Measurements from ENCODE around the gene SSNA1. TPM values are rescaled to one million over a fixed set of nuclear protein-coding genes. Genes with fewer than 3 reads are reported as not detected.
A peak's percentile ranks its signal among the peaks of the same experiment; 100 is the strongest.

The SSNA1 gene
- total and polyA plus RNA-seq, 9 of the 15 experiments (the other 6 are each of a cell fraction or from before 2014, with no cell fraction given), result 1.9 to 130 (median 57.1) TPM

GRCh38 chr9:137224830-137225694 lies 36.6 kb downstream of the SSNA1 start, which contains the start of gene CYSRT1:
TSS of gene CYSRT1 (plus strand) at chr9:137225174. CDS start at chr9:137225622, 448 bp downstream.
- Histone ChIP-seq H2AFZ (ENCODE audit: low read depth, low read length) (peak within 1 kb of the TSS; percentile 89), H3K27ac (ENCODE audit: extremely low read depth, low read depth, low read length) (peak within 1 kb of the TSS; percentile 83), H3K9ac (ENCODE audit: insufficient read depth in 1 of 2, low read depth in 2 of 2, low read length in 2 of 2) (peak within 1 kb of the TSS; percentile 85 to 97), H3K79me2 (ENCODE audit: control insufficient read depth, insufficient read depth, low read length) (no peaks in the 10 kb centered on the region), H3K27me3 (ENCODE audit: control insufficient read depth in 2 of 2, insufficient read depth in 2 of 2, low read length in 2 of 2) (no peaks in the 10 kb centered on the region), H3K4me1 (replicated peaks in 1 of 2; ENCODE audit: control insufficient read depth in 2 of 2, insufficient read depth in 2 of 2, low read length in 2 of 2) (peaks cover 21 to 95% of the 10 kb centered on the region in 2 experiments), H3K9me3 (replicated peaks; ENCODE audit: control insufficient read depth, insufficient read depth, low read depth, low read length) (no peaks in the 10 kb centered on the region), H3K4me3 (peak within 1 kb of the TSS; percentile 85), H3K4me2 (ENCODE audit: insufficient read depth, low read length) (peak within 1 kb of the TSS; percentile 92), H3K9me1 (ENCODE audit: control insufficient read depth, insufficient read depth, low read length) (no peaks in the 10 kb centered on the region), H3K36me3 (ENCODE audit: control insufficient read depth, insufficient read depth, low read length) (no peaks in the 10 kb centered on the region; the same call in 2 of the 3 replicates), H4K20me1 (replicated peaks; ENCODE audit: control insufficient read depth, insufficient read depth, low read length) (no peaks in the 10 kb centered on the region)
- CTCF ChIA-PET (ENCODE audit: low intra/inter-chr PET ratio), result interaction anchor here (0.6 to 1.0 kb wide), 2 partner anchors 47 to 438 kb away, joined by 3 to 4 read pairs; no protein-coding TSS in a partner anchor
- FAIRE-seq (no peak), DNase-seq (ENCODE audit: extremely low read depth in 1 of 4, low spot score in 3 of 4) (peak in 2 of 4 experiments; percentile 27 to 34), ATAC-seq (no peak)
- no TSS peak for BruUV-seq (replicated peaks)
- in situ Hi-C loops (cut with MboI) (loop anchor here (5.0 to 25.0 kb wide), 3 partner anchors 38 to 438 kb away; partner anchors contain the start of genes ANAPC2, CCDC183, SSNA1 and TMEM141), intact Hi-C loops (cut with micrococcal nuclease) (no loop called here)
- 46% methylated on average over 19 of the region's 23 CpGs for WGBS (ENCODE audit: insufficient coverage, low coverage, missing lambda C conversion rate)
- POLR2A ChIA-PET, result interaction anchor here (0.5 to 2.1 kb wide), 5 partner anchors 15 to 691 kb away, joined by 3 to 12 read pairs (median 4); partner anchors contain the start of gene TUBB4B
- peak; percentile 13; the same call in 1 of the 2 replicates for TF ChIP-seq TFAP4 (CRISPR knock-in tag; IDR thresholded peaks at IDR 0.05; ENCODE audit: borderline replicate concordance)
- no peak for TF ChIP-seq ATF2 (CRISPR knock-in tag; IDR thresholded peaks at IDR 0.05)
- no peak for TF ChIP-seq DIDO1 (tag; IDR thresholded peaks at IDR 0.05; ENCODE audit: low read depth)
- TF ChIP-seq GABPB1 (CRISPR knock-in tag; IDR thresholded peaks at IDR 0.05), result no peak
- no peak for TF ChIP-seq ZNF133 (CRISPR knock-in tag; IDR thresholded peaks at IDR 0.05)
- no peak for TF ChIP-seq FOXK1 (CRISPR knock-in tag; IDR thresholded peaks at IDR 0.05; ENCODE audit: borderline replicate concordance)
- no peak for TF ChIP-seq CREB1 (IDR thresholded peaks at IDR 0.05)
- TF ChIP-seq CREB1 (CRISPR knock-in tag; IDR thresholded peaks at IDR 0.05), result 0 out of 2 replicates have a peak, but pooled peaks have one; percentile 16
- TF ChIP-seq PKNOX1 (IDR thresholded peaks at IDR 0.05), result no peak
